Activated CD4-positive, alpha-beta T cell treated with anti-CD3 and anti-CD28 coated beads for 48 hours (primary cell): ENCODE results near the gene TIMM8B.
A peak's percentile ranks its signal among the peaks of the same experiment; 100 is the strongest.
"Not testable (repeated sequence)": the region's sequence is repeated elsewhere in the genome, so short reads cannot be mapped to it uniquely, and the experiment has no call there.

Source experiments
- DNase-seq: peaks from one replicate; pipeline ENCODE4 v3.0.0-alpha.2; 2020

TIMM8B gene, protein sequence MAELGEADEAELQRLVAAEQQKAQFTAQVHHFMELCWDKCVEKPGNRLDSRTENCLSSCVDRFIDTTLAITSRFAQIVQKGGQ

DNA sequence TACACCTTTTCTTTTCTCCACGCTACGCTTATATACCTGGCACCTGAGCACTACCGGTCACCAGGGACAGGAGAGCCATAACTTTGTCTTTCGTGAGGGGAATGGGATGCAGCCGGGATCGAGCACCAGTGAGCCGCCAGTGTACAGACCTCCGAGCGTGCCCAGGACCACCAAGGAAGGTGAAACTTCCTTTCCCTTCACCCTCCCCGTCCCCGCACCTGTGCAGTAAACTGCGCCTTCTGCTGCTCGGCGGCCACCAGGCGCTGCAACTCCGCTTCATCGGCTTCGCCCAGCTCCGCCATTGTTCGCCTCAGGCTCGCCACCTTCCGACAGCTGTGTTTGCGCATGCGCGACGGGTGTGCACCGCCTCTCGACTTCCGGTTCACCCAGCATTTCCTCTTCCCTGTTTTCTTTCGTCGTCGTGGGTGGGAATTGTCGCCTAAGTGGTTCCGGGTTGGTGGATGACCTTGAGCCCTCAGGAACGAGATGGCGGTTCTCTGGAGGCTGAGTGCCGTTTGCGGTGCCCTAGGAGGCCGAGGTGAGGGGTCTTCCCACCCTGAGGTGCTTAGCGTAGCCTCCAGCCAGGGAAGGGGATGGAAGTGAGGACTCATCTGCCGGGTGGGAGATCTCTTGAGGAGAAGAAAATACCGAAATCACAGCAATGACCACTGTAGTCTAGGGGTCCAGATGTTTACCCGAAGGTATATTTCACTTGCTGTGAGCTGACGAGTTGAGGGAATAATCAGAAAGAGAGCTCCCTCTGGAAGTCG lies at the start of gene TIMM8B, which contains the start of gene SDHD:
TSS of gene TIMM8B (minus strand) at position 335 of the 770 bp plus-strand sequence. CDS start at position 302, 33 bp downstream.
TSS of gene SDHD (plus strand) at position 452 of the 770 bp plus-strand sequence. CDS start at position 487, 35 bp downstream.
- peak; percentile 96 for DNase-seq

- no peak for DNase-seq
Measured at GRCh38 chr11:112134473-112134872, 47.9 kb upstream of the TIMM8B start.

DNA sequence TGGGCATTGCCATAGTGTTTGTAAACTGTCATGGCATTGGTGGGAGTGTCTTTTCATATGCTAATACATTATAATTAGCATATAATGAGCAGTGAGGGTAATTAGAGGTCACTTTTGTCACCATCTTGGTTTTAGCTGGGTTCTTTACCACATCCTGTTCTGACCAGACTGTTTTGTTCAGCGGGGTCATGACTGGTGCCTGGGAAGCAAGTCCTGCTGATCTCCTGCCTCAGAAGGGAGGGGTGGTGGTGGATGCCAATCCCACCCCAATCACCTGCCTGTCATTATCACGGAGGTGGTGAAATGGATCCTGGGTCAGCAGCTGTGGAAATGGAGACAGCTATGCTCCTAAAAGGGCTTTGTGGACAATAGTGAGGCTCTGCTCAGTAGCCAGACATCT lies 46.2 kb upstream of the TIMM8B start:
- no peak for DNase-seq

- DNase-seq: no peak
Measured at GRCh38 chr11:112129656-112130055, 43.1 kb upstream of the TIMM8B start.

GRCh38 chr11:112128483-112129121 lies 42.0 kb upstream of the TIMM8B start:
- no peak for DNase-seq

GRCh38 chr11:112127056-112127455 lies 40.5 kb upstream of the TIMM8B start:
- DNase-seq: no peak

DNA sequence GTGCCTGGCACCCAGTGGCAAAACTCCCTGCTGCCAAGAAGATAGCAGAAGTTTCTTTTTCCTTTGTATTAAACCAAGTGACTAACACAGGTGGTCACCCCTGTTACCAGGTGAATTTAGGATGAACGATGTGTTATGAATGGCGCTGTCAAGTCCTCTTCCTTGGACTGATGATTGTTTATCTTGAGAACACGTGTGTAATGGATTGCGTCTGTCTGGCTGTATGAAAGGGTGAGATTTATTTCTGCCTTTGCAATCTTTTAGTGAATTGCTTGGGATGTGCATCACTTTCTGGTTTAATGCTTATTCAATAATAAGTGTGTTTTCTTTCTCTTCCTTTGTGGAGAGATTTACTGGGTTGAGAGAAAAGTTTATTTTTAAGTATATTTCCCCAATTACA lies 36.6 kb upstream of the TIMM8B start:
- DNase-seq: no peak

GRCh38 chr11:112121981-112122615 lies 35.5 kb upstream of the TIMM8B start:
- DNase-seq: no peak

DNA sequence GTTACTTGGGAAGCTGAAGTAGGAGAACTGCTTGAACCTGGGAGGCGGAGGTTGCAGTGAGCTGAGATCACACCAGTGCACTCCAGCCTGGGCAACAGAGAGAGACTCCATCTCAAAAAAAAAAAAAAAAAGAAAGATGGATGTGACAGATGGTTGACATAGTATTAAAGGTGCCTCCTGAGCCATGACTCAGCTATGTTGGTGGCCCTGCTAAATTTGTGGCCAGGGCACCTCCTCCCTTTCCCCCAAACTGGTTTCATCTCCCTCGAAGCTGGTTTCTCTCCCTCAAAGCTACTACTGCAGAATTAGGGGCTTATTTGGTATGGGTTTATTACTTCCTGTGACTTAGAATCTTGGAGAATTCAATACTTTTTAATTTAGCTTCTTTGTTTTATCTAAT lies 31.6 kb upstream of the TIMM8B start:
- DNase-seq: peak; percentile 9

DNA sequence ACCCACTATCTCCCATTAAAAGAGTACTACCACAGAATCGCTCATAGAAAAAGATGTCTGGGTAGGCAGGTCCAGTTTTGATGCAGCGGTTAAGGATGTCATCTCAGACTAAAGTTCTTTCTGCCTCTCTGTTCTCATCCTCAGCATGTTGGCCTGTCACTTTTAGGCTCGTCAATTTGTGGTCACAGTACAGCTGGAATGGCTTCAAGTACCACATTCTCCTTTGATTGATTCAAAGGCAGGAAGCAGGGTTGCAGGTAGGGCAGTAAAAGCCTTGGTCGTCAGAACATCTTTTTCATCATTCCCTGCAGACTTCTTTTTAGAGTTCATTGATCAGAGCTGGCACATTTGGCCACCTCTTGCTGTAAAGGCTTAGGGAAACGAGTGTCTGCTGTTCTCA lies 28.8 kb upstream of the TIMM8B start:
- no peak for DNase-seq

GRCh38 chr11:112114460-112114859 lies 27.9 kb upstream of the TIMM8B start:
- no peak for DNase-seq

- no peak for DNase-seq
Measured at GRCh38 chr11:112113539-112114457, 27.2 kb upstream of the TIMM8B start.

DNA sequence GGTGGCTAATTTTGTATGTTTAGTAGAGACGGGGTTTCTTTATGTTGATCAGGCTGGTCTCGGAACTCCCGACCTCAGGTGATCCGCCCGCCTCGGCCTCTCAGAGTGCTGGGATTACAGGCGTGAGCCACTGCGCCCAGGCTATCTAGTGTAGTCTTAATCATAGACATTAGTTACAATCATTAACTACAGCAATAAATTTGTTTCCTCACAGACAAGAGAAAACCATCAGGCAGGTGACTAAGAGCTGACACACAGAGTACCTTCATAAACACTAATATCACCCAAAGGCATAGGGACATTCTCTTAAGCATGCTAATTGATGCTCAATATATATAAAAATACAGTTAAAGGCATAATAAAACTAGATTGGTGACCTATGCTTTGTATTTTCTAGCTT lies 19.5 kb upstream of the TIMM8B start:
- DNase-seq: no peak

DNA sequence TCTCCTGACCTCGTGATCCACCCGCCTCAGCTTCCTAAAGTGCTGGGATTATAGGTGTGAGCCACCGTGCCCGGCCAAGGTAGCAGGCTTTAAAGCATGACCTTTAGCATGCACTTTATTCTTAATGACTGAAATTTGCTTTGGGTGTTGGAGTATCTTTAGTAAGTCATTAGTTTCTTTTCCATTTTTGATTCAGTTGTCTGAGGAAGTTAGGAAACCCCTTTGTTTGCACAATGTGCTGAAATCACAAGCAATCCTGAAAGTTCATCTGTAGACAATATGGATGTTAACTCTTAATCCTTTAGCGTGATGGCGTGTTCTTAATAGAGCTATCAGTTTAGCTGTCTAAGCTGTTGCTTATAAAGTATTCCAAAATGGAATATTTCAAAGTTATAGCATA lies 16.9 kb upstream of the TIMM8B start:
- no peak for DNase-seq

GRCh38 chr11:112100462-112100861 lies 13.9 kb upstream of the TIMM8B start:
- DNase-seq: no peak

DNA sequence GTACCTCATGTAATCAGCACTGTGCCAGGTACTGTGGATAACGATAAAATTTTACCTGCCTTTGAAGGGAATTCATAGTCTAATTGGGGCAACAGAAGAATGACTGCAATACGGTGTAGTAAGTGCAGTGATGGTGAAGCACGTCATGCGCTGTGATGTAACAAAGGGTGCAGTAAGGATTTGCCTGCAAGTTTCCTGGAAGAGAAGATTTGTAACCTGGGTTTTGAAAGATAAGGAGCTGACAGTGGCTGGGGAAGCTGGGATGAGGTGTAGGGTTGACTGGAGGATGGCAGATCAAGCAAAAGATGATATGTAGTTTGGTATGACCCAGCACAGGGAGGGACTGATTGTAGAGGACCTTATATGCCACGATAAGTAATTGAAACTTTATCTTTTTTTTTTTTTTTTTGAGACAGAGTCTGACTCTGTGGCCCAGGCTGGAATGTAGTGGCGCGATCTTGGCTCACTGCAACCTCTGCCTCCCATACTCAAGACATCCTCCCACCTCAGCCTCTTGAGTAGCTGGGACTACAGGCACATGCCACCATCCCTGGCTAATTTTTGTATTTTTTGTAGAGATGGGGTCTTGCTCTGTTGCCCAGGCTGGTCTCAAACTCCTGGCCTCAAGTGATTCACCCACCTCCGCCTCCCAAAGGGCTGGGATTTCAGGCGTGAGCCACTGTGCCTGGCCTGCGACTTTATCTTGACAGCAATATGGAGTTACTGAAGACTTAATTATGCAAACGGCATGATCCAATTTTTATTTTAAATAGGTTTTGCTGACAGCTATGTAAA lies 11.4 kb upstream of the TIMM8B start:
- DNase-seq: no peak

GRCh38 chr11:112096194-112096593 lies 9.6 kb upstream of the TIMM8B start:
- no peak for DNase-seq

- not testable (repeated sequence) for DNase-seq
Measured at GRCh38 chr11:112095302-112095701, 8.7 kb upstream of the TIMM8B start.

DNA sequence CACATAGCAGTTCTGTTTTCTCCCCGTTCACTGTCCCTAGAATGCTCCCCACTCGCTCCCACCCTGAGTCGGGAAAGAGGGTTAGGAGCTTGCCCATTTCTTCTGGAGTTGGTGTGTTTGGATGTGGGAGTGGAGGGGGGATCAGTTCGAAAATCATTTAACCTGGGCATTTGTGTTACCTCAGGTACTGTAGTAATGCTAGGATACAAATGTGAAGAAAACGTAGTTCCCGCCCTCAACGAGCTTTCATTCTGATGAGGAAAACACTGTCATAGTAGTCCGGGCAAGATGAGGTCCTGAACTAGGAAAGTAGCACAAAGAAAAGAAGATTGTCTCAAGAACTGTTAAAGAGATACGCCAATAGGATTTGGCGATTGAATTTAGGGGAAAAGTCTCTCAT lies 656 bp upstream of the TIMM8B start:
- DNase-seq: no peak

DNA sequence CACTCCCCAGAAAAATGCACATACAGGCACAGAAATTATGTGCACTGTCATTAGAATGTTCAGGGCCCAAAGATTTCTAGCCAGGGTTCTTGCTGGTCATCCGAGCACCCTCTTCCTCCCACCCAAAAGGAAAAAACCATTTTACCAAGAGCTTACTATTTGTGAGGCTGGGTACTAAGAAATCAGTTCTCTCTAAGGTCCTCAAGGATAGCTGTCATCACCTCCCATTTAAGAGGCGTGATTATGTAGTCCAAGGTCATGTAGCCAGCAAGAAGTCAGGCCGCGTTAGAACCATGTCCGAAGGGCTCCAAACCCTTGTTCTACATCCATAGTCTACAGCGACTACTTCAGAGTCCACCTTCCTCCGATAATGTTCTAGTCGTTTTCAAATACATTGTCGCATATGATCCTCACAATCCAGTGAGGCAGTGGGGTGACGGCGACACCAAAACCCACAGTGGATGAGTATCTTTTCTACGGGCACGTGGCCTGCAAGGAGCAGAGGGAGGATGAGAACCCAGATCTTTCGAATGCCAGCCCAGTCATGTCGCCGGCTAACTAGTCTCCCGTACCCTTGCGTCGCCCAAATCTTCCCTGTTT lies 634 bp downstream of the TIMM8B start:
- peak; percentile 69 for DNase-seq

DNA sequence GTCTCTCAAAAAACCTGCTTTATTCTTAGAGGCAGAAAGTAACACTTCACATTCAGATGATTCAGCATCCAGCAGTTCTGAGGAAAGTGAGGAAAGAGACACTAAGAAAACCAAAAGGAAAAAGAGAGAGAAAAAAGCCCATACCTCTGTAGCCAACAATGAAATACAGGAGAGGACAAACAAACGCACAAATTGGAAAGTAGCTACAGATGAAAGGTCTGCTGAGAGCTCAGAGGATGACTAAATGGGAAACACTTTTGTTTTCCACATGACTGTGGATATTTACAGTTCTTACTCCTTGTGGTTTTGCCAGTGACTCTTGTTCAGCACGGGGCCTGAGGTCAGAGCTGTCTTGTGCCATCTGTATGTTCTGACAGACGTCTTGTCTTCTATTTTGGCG lies 3.8 kb downstream of the TIMM8B start:
- peak; percentile 57 for DNase-seq
